ENCODE measurements around the gene GINM1.

GINM1 gene, protein sequence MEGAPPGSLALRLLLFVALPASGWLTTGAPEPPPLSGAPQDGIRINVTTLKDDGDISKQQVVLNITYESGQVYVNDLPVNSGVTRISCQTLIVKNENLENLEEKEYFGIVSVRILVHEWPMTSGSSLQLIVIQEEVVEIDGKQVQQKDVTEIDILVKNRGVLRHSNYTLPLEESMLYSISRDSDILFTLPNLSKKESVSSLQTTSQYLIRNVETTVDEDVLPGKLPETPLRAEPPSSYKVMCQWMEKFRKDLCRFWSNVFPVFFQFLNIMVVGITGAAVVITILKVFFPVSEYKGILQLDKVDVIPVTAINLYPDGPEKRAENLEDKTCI

DNA sequence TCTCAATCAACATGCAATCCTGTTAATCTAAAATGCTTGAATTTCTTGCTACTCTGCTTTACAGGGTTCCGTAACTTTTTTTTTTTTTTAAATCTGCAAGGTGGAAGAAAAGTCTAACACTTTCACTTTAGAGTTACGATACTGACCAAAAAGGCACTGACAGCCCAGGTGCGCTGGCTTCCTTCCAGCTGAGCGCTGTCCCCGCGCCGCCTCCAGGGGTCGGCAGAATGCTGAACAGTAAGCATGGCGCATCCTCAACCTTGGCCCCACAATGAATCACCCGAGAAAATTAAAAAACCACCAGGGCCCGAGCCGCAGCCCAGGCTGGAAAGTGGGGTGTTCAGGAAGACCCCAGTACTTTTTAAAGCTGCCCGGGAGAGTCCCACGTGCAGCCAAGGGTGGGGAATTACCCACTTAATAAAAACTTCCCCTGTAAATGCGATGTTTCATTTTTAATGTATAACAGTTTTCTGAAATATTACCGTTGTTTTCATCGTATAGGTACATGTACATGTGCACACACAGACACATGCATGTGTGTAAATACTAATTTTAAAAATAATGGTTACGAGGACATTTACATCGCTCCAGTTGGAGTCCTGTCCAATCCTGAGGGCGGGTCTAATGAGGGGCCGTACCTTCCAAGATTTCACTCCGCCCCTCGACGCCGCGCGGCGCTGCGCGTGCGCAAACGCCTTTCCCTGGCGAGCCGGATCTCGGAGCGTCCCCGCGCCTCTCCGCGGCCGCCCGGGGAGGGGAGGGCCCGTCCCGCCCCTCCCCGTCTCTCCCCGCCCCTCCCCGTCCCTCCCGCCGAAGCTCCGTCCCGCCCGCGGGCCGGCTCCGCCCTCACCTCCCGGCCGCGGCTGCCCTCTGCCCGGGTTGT, at the start of gene GINM1:
Gene GINM1 (plus strand): TSS at position 849 of the 883 bp plus-strand sequence. CDS start 40 bp downstream, outside the sequence.
- DNase-seq, result peak; percentile 92

DNA sequence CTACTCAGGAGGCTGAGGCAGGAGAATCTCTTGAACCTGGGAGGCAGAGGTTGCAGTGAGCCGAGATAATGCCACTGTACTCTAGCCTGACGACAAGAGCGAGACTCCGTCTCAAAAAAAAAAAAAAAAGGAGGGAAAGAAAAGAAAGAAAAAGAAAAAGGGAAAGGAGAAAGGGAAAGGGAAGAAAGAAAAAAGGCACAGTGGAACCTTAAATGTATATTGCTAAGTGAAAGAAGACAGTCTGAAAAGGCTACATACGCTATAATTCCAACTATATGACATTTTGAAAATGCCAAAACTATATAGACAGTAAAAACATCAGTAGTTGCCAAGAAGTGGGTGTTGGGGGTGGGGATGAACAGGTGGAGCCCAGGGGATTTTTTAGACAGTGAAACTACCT, 36.5 kb upstream of the GINM1 start:
- no peak for DNase-seq

DNA sequence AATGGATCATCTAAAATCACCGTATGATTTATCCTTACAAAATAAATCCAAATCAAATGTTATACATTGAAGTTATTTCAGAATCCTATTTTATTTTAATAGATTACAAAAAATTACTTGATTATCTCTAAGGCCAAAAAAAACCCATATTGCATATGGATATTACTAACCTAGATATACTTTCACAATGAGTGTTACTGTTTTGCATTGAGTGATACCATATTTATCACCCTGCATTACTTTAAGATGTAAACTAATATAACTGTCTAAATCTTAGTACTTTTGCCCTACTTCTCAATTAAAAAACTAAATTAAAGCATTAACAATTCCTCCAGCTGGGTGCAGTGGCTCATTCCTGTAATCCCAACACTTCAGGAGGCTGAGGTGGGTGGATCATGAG, 31.4 kb upstream of the GINM1 start:
- DNase-seq, result no peak

DNA sequence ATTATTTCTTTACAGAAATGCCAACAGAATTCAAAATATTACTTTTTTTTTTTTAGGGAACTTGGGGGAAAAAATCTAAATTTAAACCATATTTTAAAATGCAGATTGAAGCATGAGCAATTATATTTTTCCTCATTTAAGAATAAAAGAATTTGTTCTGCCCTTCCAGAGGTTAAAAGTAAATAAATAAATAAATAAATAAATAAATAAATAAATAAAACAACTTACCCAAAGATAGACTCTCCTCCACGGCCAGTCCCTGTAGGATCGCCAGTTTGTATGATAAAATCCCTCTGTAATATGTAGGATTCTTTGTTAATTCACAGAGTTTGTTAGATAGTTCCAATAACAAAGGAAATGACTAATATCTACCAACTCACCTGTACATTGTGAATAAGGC, 25.0 kb upstream of the GINM1 start:
- no peak for DNase-seq

DNA sequence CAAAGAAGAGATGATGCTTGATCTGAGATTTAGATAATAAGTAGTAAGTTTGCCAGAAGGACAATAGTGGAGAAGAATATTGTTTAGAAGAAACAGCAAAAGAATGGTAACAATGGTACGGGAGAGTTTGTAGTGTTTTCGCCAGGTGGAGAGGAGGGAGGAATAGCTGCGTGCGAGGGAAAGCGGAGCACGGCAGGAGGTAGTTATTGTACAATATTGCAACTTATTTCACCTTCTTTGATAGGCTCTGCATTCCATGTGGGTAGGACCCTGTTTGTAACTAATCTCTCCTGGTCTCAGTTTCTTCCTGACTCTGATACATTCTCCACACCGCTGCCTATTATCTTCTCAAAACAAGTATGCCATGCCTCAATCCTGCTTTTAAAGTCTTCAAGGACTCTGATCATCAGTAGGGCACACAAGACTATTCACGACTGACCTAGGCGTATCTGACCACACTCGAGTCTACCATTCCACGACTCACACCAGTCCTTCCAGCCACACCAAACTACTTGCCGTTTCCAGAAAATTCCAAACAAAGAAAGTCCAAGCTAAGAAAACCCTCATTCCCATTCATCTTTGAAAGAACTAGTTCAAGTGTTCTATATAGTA, 21.4 kb upstream of the GINM1 start:
- DNase-seq, result no peak

DNA sequence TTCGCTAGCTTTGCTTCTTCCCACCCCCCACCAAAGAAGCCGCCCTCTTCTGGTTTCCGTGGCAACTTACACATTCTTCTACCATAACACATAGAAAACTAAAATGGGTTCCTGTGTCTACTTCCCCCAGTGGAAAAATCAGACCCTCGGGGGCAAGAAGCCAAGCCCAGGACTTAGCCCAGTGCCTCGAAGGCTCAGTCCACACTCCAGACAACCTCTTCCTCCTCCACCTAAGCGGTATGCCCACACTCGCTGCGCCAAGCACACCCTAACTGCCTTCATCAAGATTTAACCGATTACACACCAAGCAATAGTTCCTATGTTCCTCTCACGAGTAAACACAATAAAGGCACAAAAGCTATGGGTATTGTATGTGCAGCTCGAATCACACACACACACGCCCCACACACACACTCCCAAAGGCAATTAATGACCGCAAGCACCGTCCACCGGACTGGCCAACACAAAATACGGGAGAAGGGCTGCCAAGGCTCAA, 20.9 kb upstream of the GINM1 start:
- no peak for DNase-seq

DNA sequence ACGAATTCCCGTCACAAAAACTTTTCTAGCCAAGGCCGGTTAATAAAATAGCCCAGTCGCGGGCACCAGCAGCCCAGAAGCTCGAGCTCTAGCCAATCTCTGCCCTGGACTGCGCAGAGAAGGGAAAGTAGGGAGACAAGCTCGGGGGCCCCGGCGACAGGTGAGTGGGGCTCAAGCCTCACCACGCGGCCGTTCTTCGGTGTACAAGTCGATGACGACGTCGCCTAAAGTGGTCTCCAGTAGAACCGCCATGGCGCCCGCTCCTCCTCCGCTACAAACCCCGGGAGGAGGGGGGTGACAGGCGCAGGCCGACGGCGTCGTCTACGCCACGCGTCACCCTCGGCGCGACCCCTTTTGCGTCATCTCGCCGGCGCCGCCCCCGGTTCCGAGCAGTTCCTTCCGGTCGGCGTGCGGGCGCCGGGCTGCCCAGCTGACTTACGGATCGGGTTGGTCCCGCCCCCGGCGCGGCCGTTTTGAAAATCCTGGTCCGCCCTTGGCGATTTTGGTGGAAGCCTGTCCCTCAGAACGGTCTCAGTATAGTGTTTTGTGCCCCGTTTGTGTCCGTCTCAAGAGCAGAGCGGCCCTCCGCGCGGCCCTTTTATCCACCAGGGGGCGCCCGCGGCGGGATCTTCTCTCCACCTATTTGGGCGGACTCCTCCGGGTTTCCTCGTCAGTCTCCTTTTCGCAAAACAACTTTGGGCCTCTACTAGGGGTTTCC, 20.3 kb upstream of the GINM1 start, which contains the start of gene PPIL4:
Gene PPIL4 (minus strand): TSS at position 290 of the 718 bp plus-strand sequence. CDS start 38 bp downstream, at position 252.
- DNase-seq, result peak; percentile 92

DNA sequence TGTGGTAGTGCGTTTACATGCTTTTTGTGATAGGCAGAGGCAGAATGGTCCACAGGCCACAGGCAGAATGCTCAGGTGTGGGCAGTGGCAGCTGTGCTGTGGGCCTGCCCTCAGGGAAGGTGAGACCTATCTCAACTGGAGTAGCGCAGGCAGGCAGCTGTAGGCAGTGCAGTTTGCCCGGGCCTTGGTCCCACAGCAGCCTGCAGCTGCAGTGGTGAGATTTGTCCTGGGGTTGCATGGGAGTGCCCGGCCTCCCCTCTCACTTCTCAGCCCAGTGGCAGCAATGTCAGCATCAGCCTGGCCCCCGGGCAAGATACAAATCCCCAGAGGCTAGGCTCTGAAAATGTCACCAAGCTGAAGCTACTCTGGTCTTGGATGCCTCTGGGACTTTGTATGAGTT, 14.3 kb upstream of the GINM1 start:
- DNase-seq, result no peak

DNA sequence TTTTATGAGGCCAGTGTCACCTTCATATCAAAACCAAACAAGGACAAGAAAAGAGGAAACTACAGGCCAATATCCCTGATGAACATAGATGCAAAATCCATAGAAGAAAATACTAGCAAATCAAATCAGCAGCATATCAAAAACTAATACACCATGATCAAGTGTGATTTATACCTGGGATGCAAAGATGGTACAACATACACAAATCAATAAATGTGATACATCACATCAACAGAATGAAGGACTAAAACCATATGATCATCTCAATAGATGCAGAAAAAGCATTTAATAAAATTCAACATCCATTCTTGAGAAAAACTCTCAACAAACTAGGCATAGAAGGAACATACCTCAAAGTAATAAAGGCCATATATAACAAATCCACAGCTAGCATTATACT, 8.1 kb upstream of the GINM1 start:
- DNase-seq, result no peak

DNA sequence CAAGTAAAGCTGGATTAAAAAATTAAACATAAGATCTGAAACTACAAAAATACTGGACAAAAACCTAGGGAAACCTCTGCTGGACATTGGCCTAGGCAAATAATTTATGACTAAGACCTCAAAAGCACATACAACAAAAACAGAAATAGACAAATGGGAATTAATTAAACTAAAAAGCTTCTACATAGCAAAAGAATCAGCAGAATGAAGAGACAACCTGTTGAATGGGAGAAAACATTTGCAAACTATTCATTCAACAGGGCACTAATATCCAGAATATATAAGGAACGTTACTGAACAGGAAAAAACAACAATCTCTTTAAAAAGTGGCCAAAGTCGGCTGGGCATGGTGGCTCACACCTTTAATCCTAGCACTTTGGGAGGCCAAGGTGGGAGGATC, 6.8 kb upstream of the GINM1 start:
- no peak for DNase-seq

DNA sequence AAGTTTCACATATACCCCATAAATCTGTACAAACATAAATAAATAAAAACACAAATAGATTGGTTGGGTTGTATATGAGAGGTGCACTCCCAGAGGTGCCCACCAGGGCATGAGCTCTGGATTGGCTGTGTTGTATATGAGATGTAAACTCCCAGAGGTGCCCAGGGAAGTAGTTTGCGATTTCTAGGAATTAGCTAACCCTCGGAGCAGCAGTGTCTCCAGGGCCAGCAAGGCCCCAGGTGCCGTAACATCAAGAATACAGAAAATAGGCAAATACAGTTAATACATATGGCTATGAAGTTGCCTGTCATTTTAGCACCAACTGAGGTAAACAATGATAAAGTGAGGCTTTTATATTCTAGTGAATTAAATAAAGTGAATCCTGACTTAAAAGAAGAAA, 5.4 kb upstream of the GINM1 start:
- DNase-seq, result no peak

DNA sequence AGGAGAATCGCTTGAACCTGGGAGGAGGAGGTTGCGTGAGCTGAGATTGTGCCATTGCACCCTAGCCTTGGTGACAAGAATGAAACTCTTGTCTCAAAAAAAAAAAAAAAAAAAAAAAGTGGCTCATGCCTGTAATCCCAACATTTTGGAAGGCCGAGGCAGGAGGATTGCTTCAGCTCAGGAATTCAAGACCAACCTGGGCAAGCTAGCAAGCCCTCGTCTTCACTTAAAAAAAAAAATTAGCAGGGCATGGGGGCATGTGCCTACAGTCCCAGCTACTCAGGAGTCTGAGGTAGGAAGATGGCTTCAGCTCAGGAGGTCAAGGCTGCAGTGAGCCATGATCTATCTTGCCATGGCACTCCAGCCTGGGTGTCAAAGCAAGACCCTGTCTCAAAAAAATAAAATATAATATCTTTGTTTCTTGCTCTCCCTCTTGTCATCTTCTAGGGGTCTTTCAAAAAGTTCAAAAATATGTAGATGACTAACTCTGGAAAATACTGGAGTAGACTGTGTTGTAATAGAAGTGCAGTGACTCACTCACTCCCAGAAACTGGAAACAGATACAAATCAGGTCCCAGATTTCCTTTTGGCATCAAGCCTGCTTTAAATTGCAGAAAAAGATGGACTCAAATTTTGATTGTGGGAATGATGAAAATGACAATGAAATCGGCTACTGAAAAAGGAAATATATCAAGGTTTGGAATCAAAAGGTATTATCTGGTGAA, 2.8 kb upstream of the GINM1 start:
- DNase-seq, result no peak

DNA sequence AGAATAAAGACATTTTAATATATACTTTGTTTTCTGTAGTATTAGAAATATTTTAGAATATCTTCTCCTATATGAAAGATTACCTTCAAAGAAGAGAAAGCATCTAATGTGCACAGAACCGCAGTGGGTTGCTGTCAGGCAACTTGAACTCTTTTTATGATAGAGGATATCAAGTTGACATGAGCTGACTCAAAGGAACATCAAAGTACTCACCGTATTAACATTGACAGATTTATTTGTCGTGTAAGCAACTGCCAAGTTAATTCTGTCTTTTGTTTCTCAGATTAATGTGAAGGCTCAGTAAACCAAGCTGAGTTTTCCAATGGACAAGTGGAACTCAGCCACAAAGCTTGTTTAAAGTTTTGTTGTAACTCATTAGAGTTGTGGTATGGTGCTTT, 2.2 kb upstream of the GINM1 start:
- DNase-seq, result no peak

DNA sequence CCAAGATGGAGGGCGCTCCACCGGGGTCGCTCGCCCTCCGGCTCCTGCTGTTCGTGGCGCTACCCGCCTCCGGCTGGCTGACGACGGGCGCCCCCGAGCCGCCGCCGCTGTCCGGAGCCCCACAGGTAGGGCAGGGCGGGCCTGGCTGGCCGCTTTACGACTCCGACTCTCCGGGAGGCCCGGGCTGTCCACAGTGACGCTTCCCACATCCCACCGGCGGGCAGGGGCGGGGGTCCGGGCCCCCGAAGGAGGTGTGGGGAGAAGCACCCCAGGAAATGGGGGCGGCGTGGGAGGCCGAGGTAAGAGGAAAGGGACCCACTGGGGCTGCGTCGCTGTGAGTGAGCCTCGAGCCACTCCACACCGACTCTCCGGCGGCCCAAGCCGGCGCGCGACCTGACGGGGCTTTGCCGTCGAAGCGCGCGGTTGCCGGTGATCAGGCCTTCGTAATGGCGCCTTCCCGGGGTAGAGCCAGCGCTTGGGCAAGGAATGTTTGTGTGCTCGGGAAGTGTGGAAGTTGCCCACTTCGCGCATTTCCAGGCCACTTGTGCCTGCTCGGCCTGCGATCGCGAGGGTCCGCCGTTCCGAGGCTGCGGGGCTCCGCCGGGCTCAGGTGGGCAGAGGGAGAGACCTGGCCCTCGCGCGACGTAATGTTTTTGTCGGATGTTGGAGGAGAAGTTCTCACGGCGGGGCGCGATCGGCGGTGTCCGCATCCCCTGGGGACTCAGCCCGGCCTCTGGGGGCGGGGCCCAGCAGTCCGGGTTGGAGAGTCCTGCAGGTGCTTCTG, 427 bp downstream of the GINM1 start:
- peak; percentile 45 for DNase-seq

DNA sequence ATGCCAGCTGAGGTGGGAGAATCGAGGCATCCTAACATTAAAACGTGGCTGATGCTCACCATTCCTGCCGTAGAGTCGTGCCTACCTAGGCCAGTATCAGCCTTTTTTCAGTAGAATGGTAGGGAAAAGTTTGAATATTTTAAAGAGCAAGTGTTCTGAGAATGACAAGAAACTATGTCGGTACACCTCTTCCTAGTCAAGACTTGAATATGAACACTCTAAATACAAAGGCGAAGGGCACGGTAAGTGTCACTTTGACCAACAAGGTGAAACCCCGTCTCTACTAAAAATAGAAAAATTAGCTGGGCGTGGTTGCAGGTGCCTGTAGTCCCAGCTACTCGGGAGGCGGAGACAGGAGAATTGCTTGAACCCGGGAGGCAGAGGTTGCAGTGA, 1.0 kb downstream of the GINM1 start:
- DNase-seq, result no peak

DNA sequence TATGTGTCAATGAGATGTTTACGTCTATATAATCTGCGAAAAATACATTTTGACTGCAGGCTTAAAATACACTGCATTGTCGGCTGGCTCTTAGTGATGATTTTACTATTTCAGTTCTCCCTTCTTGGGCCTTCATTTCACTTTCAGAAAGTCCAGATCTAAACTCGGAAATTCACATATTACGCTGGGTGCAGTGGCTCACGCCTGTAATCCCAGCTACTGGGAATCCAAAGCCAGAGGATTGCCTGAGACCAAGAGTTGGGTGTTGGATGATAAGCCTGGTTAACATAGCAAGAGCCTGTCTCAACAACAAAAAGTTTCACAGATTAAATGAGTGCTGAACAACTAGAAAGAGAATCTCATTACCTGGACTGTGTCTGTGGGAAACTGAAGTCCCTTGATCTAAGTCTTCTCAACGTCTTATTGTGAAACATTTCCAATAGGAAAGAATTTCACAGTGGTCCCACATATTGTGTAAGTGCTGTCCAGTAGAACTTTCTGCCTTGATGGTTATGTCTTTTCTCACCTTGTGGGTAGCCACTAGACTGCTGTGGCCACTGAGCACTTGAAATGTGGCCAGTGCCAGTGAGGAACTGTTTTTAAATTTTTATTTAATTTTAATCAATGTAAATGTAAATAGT, 1.9 kb downstream of the GINM1 start:
- DNase-seq, result no peak

DNA sequence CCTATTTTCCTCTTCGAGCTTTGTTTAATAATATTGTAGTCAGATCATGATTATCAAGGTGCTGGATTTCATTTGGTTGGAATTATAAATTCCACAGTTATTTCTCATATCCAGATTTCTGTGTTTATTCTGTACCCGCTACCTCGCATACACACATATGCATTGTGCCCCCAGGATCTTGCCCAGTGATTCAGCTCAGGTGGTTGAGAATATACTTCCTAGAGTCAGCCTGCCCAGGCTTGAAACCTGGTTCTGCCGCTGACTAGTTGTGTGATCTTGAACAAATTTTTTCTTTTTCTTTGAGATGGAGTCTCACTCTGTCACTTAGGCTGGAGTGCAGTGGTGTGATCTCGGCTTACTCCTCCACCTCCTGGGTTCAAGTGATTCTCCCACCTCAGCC, 14.7 kb downstream of the GINM1 start:
- DNase-seq, result no peak

DNA sequence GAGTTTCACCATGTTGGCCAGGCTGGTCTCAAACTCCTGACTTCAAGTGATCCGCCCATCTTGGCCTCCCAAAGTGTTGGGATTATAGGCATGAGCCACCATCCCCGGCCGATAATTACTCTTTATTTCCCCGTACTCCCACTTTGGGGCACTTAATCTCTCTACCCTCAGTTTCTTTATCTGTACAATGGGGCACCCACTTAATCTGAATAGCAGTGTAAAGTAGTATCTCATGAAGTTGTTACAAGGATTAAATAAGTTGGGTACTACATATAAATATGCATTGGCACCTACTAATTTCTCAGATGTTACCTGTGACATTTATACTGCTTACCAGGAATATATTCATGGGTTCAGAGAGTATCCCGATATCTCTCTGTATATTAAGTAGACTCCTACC, 15.2 kb downstream of the GINM1 start:
- DNase-seq, result no peak

DNA sequence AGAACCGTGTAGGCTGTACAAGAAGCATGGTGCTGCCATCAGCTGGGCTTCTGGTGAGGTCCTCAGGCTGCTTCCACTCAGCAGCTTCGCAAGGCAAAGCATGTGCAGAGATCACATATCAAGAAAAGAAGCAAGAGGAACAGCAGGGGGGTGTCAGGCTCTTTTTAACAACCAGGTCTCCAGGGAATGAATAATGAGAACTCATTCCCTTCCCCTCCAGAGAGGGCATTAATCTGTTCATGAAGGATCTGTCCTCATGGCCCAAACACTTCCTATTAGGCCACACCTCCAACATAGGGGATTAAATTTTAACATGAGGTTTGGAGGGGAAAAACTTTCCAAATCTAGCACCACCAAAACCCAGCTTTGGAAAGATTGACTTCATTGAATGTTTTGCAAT, 20.0 kb downstream of the GINM1 start:
- no peak for DNase-seq

DNA sequence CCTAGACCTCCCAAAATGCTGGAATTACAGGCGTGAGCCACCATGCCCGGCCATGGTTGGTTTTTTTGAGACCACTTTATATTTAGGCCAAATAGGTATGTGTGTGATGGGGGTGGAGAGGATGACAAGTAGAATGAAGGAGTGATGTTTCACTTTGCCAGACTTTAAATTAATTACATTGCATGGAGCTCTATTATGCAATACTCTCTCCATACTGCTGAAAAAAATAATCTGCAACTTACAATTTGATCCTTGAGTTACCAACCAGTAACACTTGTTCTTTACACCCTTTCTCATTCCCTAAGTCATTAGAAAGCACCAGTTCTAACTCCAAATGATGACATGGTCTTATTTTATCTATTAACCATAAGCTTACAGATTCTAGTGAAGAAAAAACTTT, 26.8 kb downstream of the GINM1 start:
- no peak for DNase-seq

DNA sequence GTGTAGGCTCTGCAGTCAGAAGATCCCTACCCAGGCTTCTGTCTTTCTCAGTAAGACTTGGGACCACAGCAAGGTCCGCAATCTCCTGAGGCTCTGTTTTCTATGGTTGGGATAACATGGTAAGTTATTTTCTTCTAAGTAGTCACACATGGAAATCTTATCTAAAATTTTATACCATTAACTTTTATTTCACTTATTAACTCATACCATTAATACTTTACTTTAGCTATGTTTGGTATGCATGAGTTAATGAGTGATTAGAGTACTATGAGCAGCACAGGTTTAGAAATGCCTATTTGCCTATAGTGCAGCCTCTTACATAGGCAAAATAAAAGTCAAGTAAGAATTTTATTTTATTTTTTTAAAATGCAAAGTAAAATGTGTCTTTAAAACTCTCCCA, 27.2 kb downstream of the GINM1 start:
- DNase-seq, result no peak
